Panc1 (cell line): ENCODE data around the gene HMGN4. TPM values are rescaled to one million over a fixed set of nuclear protein-coding genes. Genes with fewer than 3 reads are reported as not detected.

Experiments
- ATAC-seq: fragments of 200-7000 bp; cut with Tn5 transposase; 2 replicates; pipeline ENCODE4 v1.9.1; 2020; ENCODE audit warnings: mild to moderate bottlenecking, moderate library complexity
- BruUV-seq: library from RNA; stranded (reverse); fragments of 400-500 nt; replicated peaks from 2 replicates; lab custom pipeline; 2021; lab: Mats Ljungman, UMichigan
- CTCF ChIA-PET: fragments of 300-600 bp; sonication (Branson Sonifier 250); formaldehyde crosslinking; loops from one replicate; lab custom pipeline; 2022; ENCODE audit warnings: antibody characterized with exemption; lab: Charles Lee
- POLR2A ChIA-PET: fragments of 300-600 bp; sonication (Branson Sonifier 250); formaldehyde crosslinking; loops from one replicate; lab custom pipeline; 2022; ENCODE audit warnings: antibody characterized with exemption; lab: Charles Lee
- DNase-seq: peaks from one replicate; pipeline ENCODE4 v3.0.0-alpha.2; 2010; ENCODE audit warnings: low read depth, low spot score
- H3K27ac ChIP-seq: 2 replicates; pipeline ENCODE4 v1.5.1; 2011; ENCODE audit warnings: mild to moderate bottlenecking, low read length, inconsistent platforms
- H3K27me3 ChIP-seq: fragments of 200-500 bp; sonication (Bioruptor generic); 2 replicates; pipeline ENCODE4 v1.6.0; 2014; ENCODE audit warnings: low read length, inconsistent platforms; ENCODE audit not compliant: control insufficient read depth, insufficient read depth
- H3K36me3 ChIP-seq: fragments of 200-500 bp; sonication (Bioruptor generic); 2 replicates; pipeline ENCODE4 v1.5.1; 2014; ENCODE audit warnings: inconsistent platforms, mild to moderate bottlenecking, low read length, moderate library complexity; ENCODE audit not compliant: control insufficient read depth, insufficient read depth
- H3K4me1 ChIP-seq: 2 replicates; pipeline ENCODE4 v1.5.1; 2011; ENCODE audit warnings: inconsistent platforms, mild to moderate bottlenecking, low read length, moderate library complexity; ENCODE audit not compliant: control insufficient read depth, insufficient read depth
- H3K4me3 ChIP-seq, 2 experiments: 2 replicates each; pipeline ENCODE4 v1.5.1; 2011 to 2012; ENCODE audit warnings: low read depth in 2 of 2, low read length in 2 of 2, mild to moderate bottlenecking in 2 of 2, inconsistent platforms in 1 of 2, moderate library complexity in 1 of 2
- H3K9me3 ChIP-seq: fragments of 200-500 bp; sonication (Bioruptor generic); 2 replicates; pipeline ENCODE4 v1.5.1; 2014; ENCODE audit warnings: low read depth, mild to moderate bottlenecking, inconsistent platforms, low read length, moderate library complexity; ENCODE audit not compliant: control insufficient read depth, insufficient read depth
- CTCF ChIP-seq: fragments of 450-650 bp; IDR thresholded peaks from 2 replicates; pipeline ENCODE4 v1.5.1; 2017; ENCODE audit warnings: mild to moderate bottlenecking
- POLR2AphosphoS5 ChIP-seq: IDR thresholded peaks from 2 replicates; pipeline ENCODE4 v1.6.1; 2012; ENCODE audit warnings: mild to moderate bottlenecking, low read depth, low read length, moderate library complexity
- REST ChIP-seq, 2 experiments: IDR thresholded peaks; 2 replicates each; pipeline ENCODE4 v1.6.1; 2011 to 2012; ENCODE audit warnings: low read depth in 2 of 2, control low read depth in 1 of 2, low read length in 1 of 2, mild to moderate bottlenecking in 1 of 2, moderate library complexity in 1 of 2; ENCODE audit not compliant: insufficient read depth in 1 of 2
- SIN3A ChIP-seq: IDR thresholded peaks from 2 replicates; pipeline ENCODE4 v1.6.1; 2012; ENCODE audit warnings: low read depth, mild to moderate bottlenecking, low read length, moderate library complexity, borderline replicate concordance; ENCODE audit not compliant: insufficient read depth
- TCF7L2 ChIP-seq: IDR thresholded peaks from 2 replicates; pipeline ENCODE4 v1.6.1; 2011; ENCODE audit warnings: mild to moderate bottlenecking, low read depth, low read length, inconsistent platforms
- in situ Hi-C: cut with HindIII; loops from 2 replicates; pipeline ENCODE4 v1.10.0; 2016; ENCODE audit warnings: low sequenced_read_pairs, low pct_unique_long_range_greater_than_20kb
- intact Hi-C: fragments of 100-400 bp; cut with micrococcal nuclease; formaldehyde crosslinking; loops from one replicate; pipeline ENCODE4 v1.10.0; 2022; ENCODE audit not compliant: unreplicated experiment
- total RNA-seq: library from RNA; stranded (reverse); gene quantifications from one replicate; pipeline ENCODE4 v1.2.1, GENCODE V29; 2021; ENCODE audit not compliant: unreplicated experiment

HMGN4 gene
- total RNA-seq, 1 experiment from 2014 or later = 60.5 TPM

- in situ Hi-C loops (no loop called here), intact Hi-C loops (no loop called here)
- TF ChIP-seq CTCF = no peak
- peaks cover 12% of the 10 kb centered on the region for H3K27me3 ChIP-seq
- H3K4me3 ChIP-seq = peak overlapping the region; percentile 37 to 58
- no peaks in the 10 kb centered on the region for H3K36me3 ChIP-seq
- no peaks in the 10 kb centered on the region for H3K9me3 ChIP-seq
- ATAC-seq = peak; percentile 85
- CTCF ChIA-PET = no interaction called here
- 0 out of 2 replicates have a peak, but pooled peaks cover 4% of the 10 kb centered on the region for H3K4me1 ChIP-seq
- DNase-seq = no peak
- BruUV-seq = no TSS peak
- H3K27ac ChIP-seq = no peak overlapping the region
- POLR2A ChIA-PET = no interaction called here
Measured at GRCh38 chr6:26501482-26501986, 36.6 kb upstream of the HMGN4 start.

GRCh38 chr6:26502165-26502564 is 36.0 kb upstream of the HMGN4 start:
- BruUV-seq = no TSS peak
- Histone ChIP-seq H3K9me3 (no peaks in the 10 kb centered on the region), H3K4me1 (0 out of 2 replicates have a peak, but pooled peaks cover 4% of the 10 kb centered on the region), H3K27me3 (peaks cover 12% of the 10 kb centered on the region), H3K27ac (no peak overlapping the region), H3K36me3 (no peaks in the 10 kb centered on the region), H3K4me3 (peak overlapping the region; percentile 37 to 58)
- ChIA-PET POLR2A (no interaction called here), CTCF (no interaction called here)
- TF ChIP-seq CTCF (no peak), REST (IDR thresholded peaks at IDR 0.05; ENCODE audit: insufficient read depth in 1 of 2, low read depth in 2 of 2, low read length in 1 of 2) (no peak)
- ATAC-seq (peak; percentile 25; the same call in 1 of the 2 replicates), DNase-seq (no peak)
- in situ Hi-C loops (no loop called here), intact Hi-C loops (no loop called here)

GRCh38 chr6:26502626-26503025 is 35.5 kb upstream of the HMGN4 start:
- no peaks in the 10 kb centered on the region for H3K9me3 ChIP-seq
- DNase-seq (no peak), ATAC-seq (no peak)
- TF ChIP-seq TCF7L2 = no peak
- TF ChIP-seq SIN3A = no peak
- TF ChIP-seq REST (IDR thresholded peaks at IDR 0.05; ENCODE audit: insufficient read depth in 1 of 2, low read depth in 2 of 2, low read length in 1 of 2) = no peak
- no peak for TF ChIP-seq POLR2AphosphoS5
- TF ChIP-seq CTCF = no peak
- no peak overlapping the region for H3K27ac ChIP-seq
- H3K4me3 ChIP-seq = no peak overlapping the region
- ChIA-PET CTCF (no interaction called here), POLR2A (no interaction called here)
- H3K27me3 ChIP-seq = peaks cover 12% of the 10 kb centered on the region
- in situ Hi-C loops = no loop called here
- intact Hi-C loops = no loop called here
- no TSS peak for BruUV-seq
- 0 out of 2 replicates have a peak, but pooled peaks cover 4% of the 10 kb centered on the region for H3K4me1 ChIP-seq
- H3K36me3 ChIP-seq = no peaks in the 10 kb centered on the region
